Testis (tissue), 2 donors: ENCODE results near the gene SUGT1.

ENCODE experiments used
- POLR2A ChIP-seq: fragments of 450-650 bp; IDR thresholded peaks from one replicate; pipeline ENCODE4 v1.6.1; 2017; ENCODE audit warnings: antibody characterized with exemption, mild to moderate bottlenecking, moderate library complexity
- TF ChIP-seq, protein P1 (sequence below), 3 experiments: fragments of 450-650 bp in 2 of 3; fragments of 200-600 bp in 1 of 3; sonication (generic) in 1 of 3; IDR thresholded peaks; one replicate each; pipeline ENCODE4 v1.5.1; 2016 to 2019; ENCODE audit warnings: antibody characterized with exemption in 3 of 3, mild to moderate bottlenecking in 2 of 3, moderate library complexity in 1 of 3

DNA sequence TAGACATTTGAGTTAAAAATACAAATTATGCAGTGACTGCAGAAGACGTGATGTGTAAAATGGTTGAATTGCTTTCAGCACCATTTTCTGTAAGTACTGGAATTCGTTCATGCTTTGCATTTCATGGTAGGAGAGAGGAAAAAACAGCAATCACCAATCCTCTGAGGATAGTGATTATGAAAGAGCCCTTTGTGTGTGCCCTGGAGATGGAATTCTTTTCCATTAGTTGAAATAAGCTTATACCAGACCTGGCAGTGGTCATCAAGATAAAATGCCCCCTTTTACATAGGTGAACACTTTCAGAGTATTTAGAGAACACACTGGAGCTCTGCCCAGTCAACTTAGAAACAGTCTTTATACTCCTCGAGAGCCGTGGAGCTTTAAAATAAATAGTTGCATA, 85.3 kb downstream of the SUGT1 start:
- TF ChIP-seq, protein P1, sequence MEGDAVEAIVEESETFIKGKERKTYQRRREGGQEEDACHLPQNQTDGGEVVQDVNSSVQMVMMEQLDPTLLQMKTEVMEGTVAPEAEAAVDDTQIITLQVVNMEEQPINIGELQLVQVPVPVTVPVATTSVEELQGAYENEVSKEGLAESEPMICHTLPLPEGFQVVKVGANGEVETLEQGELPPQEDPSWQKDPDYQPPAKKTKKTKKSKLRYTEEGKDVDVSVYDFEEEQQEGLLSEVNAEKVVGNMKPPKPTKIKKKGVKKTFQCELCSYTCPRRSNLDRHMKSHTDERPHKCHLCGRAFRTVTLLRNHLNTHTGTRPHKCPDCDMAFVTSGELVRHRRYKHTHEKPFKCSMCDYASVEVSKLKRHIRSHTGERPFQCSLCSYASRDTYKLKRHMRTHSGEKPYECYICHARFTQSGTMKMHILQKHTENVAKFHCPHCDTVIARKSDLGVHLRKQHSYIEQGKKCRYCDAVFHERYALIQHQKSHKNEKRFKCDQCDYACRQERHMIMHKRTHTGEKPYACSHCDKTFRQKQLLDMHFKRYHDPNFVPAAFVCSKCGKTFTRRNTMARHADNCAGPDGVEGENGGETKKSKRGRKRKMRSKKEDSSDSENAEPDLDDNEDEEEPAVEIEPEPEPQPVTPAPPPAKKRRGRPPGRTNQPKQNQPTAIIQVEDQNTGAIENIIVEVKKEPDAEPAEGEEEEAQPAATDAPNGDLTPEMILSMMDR (IDR thresholded peaks at IDR 0.05) = no peak
- no peak for TF ChIP-seq POLR2A
